HepG2 (cell line): Measurements from ENCODE around the gene GDPD4. TPM values are rescaled to one million over a fixed set of nuclear protein-coding genes. Genes with fewer than 3 reads are reported as not detected.

Experiments
- ATAC-seq: fragments of 200-7000 bp; cut with Tn5 transposase; 3 replicates; pipeline ENCODE4 v1.9.1; 2020; ENCODE audit warnings: mild to moderate bottlenecking, moderate library complexity
- BruUV-seq: library from RNA; stranded (reverse); fragments of 400-500 nt; replicated peaks from 2 replicates; lab custom pipeline; 2021; lab: Mats Ljungman, UMichigan
- CTCF ChIA-PET: fragments of 300-600 bp; formaldehyde crosslinking; extraction: SDS; loops from one replicate; lab custom pipeline; 2021; ENCODE audit warnings: low total read pairs, inconsistent platforms, low intra/inter-chr PET ratio; lab: Yijun Ruan, JAX
- POLR2A ChIA-PET: fragments of 350-600 bp; sonication (Branson Sonifier 250); formaldehyde crosslinking; loops from one replicate; lab custom pipeline; 2020; ENCODE audit warnings: antibody characterized with exemption, inconsistent platforms; lab: Yijun Ruan, JAX
- DNase-seq: peaks from one replicate; pipeline ENCODE4 v3.0.0-alpha.2; 2015; ENCODE audit warnings: low spot score
- FAIRE-seq: peaks from 3 replicates; lab custom pipeline; 2011; peaks lifted over from hg19 to GRCh38; lab: Jason Lieb, UNC
- H2AFZ ChIP-seq: one replicate; pipeline ENCODE4 v1.6.1; 2011; ENCODE audit warnings: low read length, inconsistent platforms
- H3K27ac ChIP-seq: fragments of 300-600 bp; 3 replicates; pipeline ENCODE4 v1.8.0; 2011; ENCODE audit warnings: mixed run types, mild to moderate bottlenecking, mixed read lengths, low read length, inconsistent platforms; ENCODE audit not compliant: insufficient read depth; ENCODE audit errors: extremely low read length
- H3K27me3 ChIP-seq, 2 experiments: fragments of 200-600 bp in 1 of 2; 2 replicates in 1 of 2; 3 replicates in 1 of 2; pipeline versions ENCODE4 v1.6.0 to v1.8.0; 2011; ENCODE audit warnings: low read length in 2 of 2, mild to moderate bottlenecking in 2 of 2, moderate library complexity in 2 of 2, inconsistent platforms in 1 of 2; ENCODE audit not compliant: insufficient read depth in 2 of 2, control insufficient read depth in 1 of 2
- H3K36me3 ChIP-seq, 2 experiments: fragments of 200-600 bp in 1 of 2; replicated peaks in 1 of 2; 2 replicates in 1 of 2; 3 replicates in 1 of 2; pipeline versions ENCODE4 v1.5.1 to v1.8.0; 2011; ENCODE audit warnings: low read length in 2 of 2, inconsistent platforms in 1 of 2; ENCODE audit not compliant: insufficient read depth in 2 of 2, control insufficient read depth in 1 of 2
- H3K4me1 ChIP-seq: 2 replicates; pipeline ENCODE4 v1.5.1; 2012; ENCODE audit warnings: low read length, inconsistent platforms; ENCODE audit not compliant: insufficient read depth
- H3K4me2 ChIP-seq: 2 replicates; pipeline ENCODE4 v1.6.0; 2011; ENCODE audit warnings: low read depth, low read length, inconsistent platforms
- H3K4me3 ChIP-seq, 3 experiments: fragments of 200-600 bp in 1 of 3; sonication (generic), shearing (Covaris generic) in 1 of 3; replicated peaks in 1 of 3; 2 replicates each; pipeline ENCODE4 v1.5.1; 2011 to 2016; ENCODE audit warnings: low read length in 3 of 3, inconsistent platforms in 2 of 3, low read depth in 2 of 3, mild to moderate bottlenecking in 2 of 3, control low read depth in 1 of 3, mixed read lengths in 1 of 3; ENCODE audit not compliant: insufficient read depth in 1 of 3
- H3K79me2 ChIP-seq: one replicate; pipeline ENCODE4 v1.6.1; 2011; ENCODE audit warnings: low read length, inconsistent platforms; ENCODE audit not compliant: insufficient read depth
- H3K9ac ChIP-seq: 2 replicates; pipeline ENCODE4 v1.6.0; 2011; ENCODE audit warnings: mild to moderate bottlenecking, low read depth, low read length, inconsistent platforms; ENCODE audit not compliant: insufficient read depth
- H3K9me3 ChIP-seq: 2 replicates; pipeline ENCODE4 v1.5.1; 2012; ENCODE audit warnings: mild to moderate bottlenecking, low read length
- H4K20me1 ChIP-seq: 2 replicates; pipeline ENCODE4 v1.6.0; 2011; ENCODE audit warnings: inconsistent platforms, mild to moderate bottlenecking, low read length, moderate library complexity; ENCODE audit not compliant: insufficient read depth
- HNRNPK ChIP-seq: fragments of 200-400 bp; formaldehyde crosslinking; IDR thresholded peaks from 2 replicates; pipeline ENCODE4 v1.6.1; 2018; ENCODE audit warnings: low read length, low read depth, moderate library complexity, mild to moderate bottlenecking; ENCODE audit not compliant: poor library complexity, severe bottlenecking
- KLF12 ChIP-seq: sonication (generic); formaldehyde crosslinking; IDR thresholded peaks from 2 replicates; pipeline ENCODE4 v1.4.0; 2020; ENCODE audit warnings: missing genetic modification reagents, borderline replicate concordance
- NFYB ChIP-seq: sonication (generic); formaldehyde crosslinking; IDR thresholded peaks from 2 replicates; pipeline ENCODE4 v1.4.0; 2020; ENCODE audit warnings: missing genetic modification reagents
- XRCC5 ChIP-seq: fragments of 200-400 bp; formaldehyde crosslinking; optimal IDR thresholded peaks from 2 replicates; pipeline ENCODE3; 2017; ENCODE audit warnings: mild to moderate bottlenecking, low read length
- ZFX ChIP-seq: sonication (generic); formaldehyde crosslinking; IDR thresholded peaks from 2 replicates; pipeline ENCODE4 v1.4.0; 2020; ENCODE audit warnings: mild to moderate bottlenecking, low read depth, missing genetic modification reagents, moderate library complexity
- ZNF329 ChIP-seq: sonication (generic); formaldehyde crosslinking; IDR thresholded peaks from 2 replicates; pipeline ENCODE4 v1.9.0; 2021; ENCODE audit warnings: low read depth, mild to moderate bottlenecking, missing genetic modification reagents
- ZNF34 ChIP-seq: sonication (generic); formaldehyde crosslinking; IDR thresholded peaks from 2 replicates; pipeline ENCODE4 v1.4.0; 2020; ENCODE audit warnings: mild to moderate bottlenecking, missing genetic modification reagents, borderline replicate concordance
- ZNF431 ChIP-seq: sonication (generic); formaldehyde crosslinking; IDR thresholded peaks from 2 replicates; pipeline ENCODE4 v1.9.0; 2022; ENCODE audit warnings: missing genetic modification reagents, low read depth, mild to moderate bottlenecking, borderline replicate concordance
- ZNF547 ChIP-seq: sonication (generic); formaldehyde crosslinking; IDR thresholded peaks from 2 replicates; pipeline ENCODE4 v1.5.1; 2020; ENCODE audit warnings: mild to moderate bottlenecking, missing genetic modification reagents
- ZNF773 ChIP-seq: sonication (generic); formaldehyde crosslinking; IDR thresholded peaks from 2 replicates; pipeline ENCODE4 v1.4.0; 2020; ENCODE audit warnings: missing genetic modification reagents, borderline replicate concordance
- WGBS: methylation state at CpG from one replicate; pipeline ENCODE4 v1.1.6; 2017; ENCODE audit warnings: low lambda C conversion rate; 5-methylcytosine and 5-hydroxymethylcytosine counted together
- in situ Hi-C: cut with HindIII; loops from 2 replicates; pipeline ENCODE4 v1.10.0; 2017; ENCODE audit warnings: low pct_unique_long_range_greater_than_20kb; ENCODE audit not compliant: extremely low pct_ligation_motif_present
- intact Hi-C: fragments of 100-400 bp; cut with micrococcal nuclease; formaldehyde crosslinking; loops from one replicate; pipeline ENCODE4 v1.10.0; 2022; ENCODE audit not compliant: unreplicated experiment
- polyA plus RNA-seq, 8 experiments: library from polyadenylated mRNA; depleted of rRNA in 3 of 8; stranded (reverse) in 7 of 8; unstranded in 1 of 8; fragments of >200 nt; fragmentation: Illumina TruSeq in 4 of 8; extraction: Trizol in 4 of 8; gene quantifications; 2 replicates each; pipeline versions ENCODE4 v1.2.1 to v1.2.3, GENCODE V29; 2011 to 2016; ENCODE audit warnings: low read depth in 4 of 8, missing spikeins in 1 of 8, mixed read lengths in 1 of 8; ENCODE audit not compliant: insufficient read depth in 1 of 8
- total RNA-seq, 5 experiments: library from RNA; depleted of rRNA; stranded (reverse); fragments of >200 nt; fragmentation: Illumina TruSeq; extraction: Trizol; gene quantifications; 2 replicates each; pipeline ENCODE4 v1.2.3, GENCODE V29; 2016; ENCODE audit warnings: low read depth in 1 of 5
- TF ChIP-seq, protein P1 (sequence below): sonication (generic); formaldehyde crosslinking; IDR thresholded peaks from 2 replicates; pipeline ENCODE4 v1.5.0; 2020; ENCODE audit warnings: missing genetic modification reagents
- TF ChIP-seq, protein P2 (sequence below): sonication (generic); formaldehyde crosslinking; IDR thresholded peaks from 2 replicates; pipeline ENCODE4 v1.4.0; 2020; ENCODE audit warnings: mild to moderate bottlenecking, low read depth, missing genetic modification reagents
- TF ChIP-seq, protein P3 (sequence below): sonication (generic); formaldehyde crosslinking; IDR thresholded peaks from 2 replicates; pipeline ENCODE4 v1.8.1; 2023; ENCODE audit warnings: mild to moderate bottlenecking, missing genetic modification reagents, borderline replicate concordance

Gene GDPD4
- total and polyA plus RNA-seq, 2 of the 13 experiments (the other 11 are each of a cell fraction or from before 2014, with no cell fraction given): not detected

GRCh38 chr11:77171254-77171653, 130.2 kb downstream of the GDPD4 start:
- FAIRE-seq (no peak), DNase-seq (no peak), ATAC-seq (no peak)
- no peaks in the 10 kb centered on the region for H3K79me2 ChIP-seq
- H4K20me1 ChIP-seq: no peaks in the 10 kb centered on the region
- H3K27ac ChIP-seq: no peak overlapping the region
- BruUV-seq: no TSS peak
- POLR2A ChIA-PET: interaction anchor here (1.0 to 1.3 kb wide), 2 partner anchors 27 to 34 kb away, joined by 3 read pairs; no protein-coding TSS in a partner anchor
- H3K27me3 ChIP-seq: no peaks in the 10 kb centered on the region
- in situ Hi-C loops (no loop called here), intact Hi-C loops (no loop called here)
- CTCF ChIA-PET: no interaction called here
- no peaks in the 10 kb centered on the region for H3K9me3 ChIP-seq
- TF ChIP-seq, protein P1, sequence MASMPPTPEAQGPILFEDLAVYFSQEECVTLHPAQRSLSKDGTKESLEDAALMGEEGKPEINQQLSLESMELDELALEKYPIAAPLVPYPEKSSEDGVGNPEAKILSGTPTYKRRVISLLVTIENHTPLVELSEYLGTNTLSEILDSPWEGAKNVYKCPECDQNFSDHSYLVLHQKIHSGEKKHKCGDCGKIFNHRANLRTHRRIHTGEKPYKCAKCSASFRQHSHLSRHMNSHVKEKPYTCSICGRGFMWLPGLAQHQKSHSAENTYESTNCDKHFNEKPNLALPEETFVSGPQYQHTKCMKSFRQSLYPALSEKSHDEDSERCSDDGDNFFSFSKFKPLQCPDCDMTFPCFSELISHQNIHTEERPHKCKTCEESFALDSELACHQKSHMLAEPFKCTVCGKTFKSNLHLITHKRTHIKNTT: no peak
- TF ChIP-seq ZNF547 (CRISPR knock-in tag): 0 out of 2 replicates have a peak, but pooled peaks have one; percentile 7
- H2AFZ ChIP-seq: no peak overlapping the region
- H3K4me2 ChIP-seq: no peak overlapping the region
- H3K4me3 ChIP-seq: no peak overlapping the region
- 90% methylated on average over 8 of the region's 8 CpGs for WGBS
- H3K36me3 ChIP-seq: no peaks in the 10 kb centered on the region
- peaks cover 43% of the 10 kb centered on the region for H3K4me1 ChIP-seq
- H3K9ac ChIP-seq: no peak overlapping the region

- ChIA-PET POLR2A (no interaction called here), CTCF (no interaction called here)
- Histone ChIP-seq H3K9me3 (no peaks in the 10 kb centered on the region), H3K79me2 (no peaks in the 10 kb centered on the region), H4K20me1 (no peaks in the 10 kb centered on the region), H3K9ac (no peak overlapping the region), H3K27ac (no peak overlapping the region), H2AFZ (no peak overlapping the region), H3K27me3 (no peaks in the 10 kb centered on the region), H3K4me1 (peaks cover 43% of the 10 kb centered on the region), H3K4me3 (no peak overlapping the region), H3K4me2 (no peak overlapping the region), H3K36me3 (no peaks in the 10 kb centered on the region)
- in situ Hi-C loops (no loop called here), intact Hi-C loops (no loop called here)
- ATAC-seq (no peak), DNase-seq (no peak), FAIRE-seq (no peak)
- WGBS: 95% methylated on average over 5 of the region's 5 CpGs
- BruUV-seq: no TSS peak
- TF ChIP-seq, protein P2, sequence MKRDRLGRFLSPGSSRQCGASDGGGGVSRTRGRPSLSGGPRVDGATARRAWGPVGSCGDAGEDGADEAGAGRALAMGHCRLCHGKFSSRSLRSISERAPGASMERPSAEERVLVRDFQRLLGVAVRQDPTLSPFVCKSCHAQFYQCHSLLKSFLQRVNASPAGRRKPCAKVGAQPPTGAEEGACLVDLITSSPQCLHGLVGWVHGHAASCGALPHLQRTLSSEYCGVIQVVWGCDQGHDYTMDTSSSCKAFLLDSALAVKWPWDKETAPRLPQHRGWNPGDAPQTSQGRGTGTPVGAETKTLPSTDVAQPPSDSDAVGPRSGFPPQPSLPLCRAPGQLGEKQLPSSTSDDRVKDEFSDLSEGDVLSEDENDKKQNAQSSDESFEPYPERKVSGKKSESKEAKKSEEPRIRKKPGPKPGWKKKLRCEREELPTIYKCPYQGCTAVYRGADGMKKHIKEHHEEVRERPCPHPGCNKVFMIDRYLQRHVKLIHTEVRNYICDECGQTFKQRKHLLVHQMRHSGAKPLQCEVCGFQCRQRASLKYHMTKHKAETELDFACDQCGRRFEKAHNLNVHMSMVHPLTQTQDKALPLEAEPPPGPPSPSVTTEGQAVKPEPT (CRISPR knock-in tag): no peak
- no peak for TF ChIP-seq XRCC5
- TF ChIP-seq ZNF431 (CRISPR knock-in tag): no peak
- TF ChIP-seq HNRNPK: no peak
- TF ChIP-seq, protein P3, sequence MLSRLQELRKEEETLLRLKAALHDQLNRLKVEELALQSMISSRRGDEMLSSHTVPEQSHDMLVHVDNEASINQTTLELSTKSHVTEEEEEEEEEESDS (CRISPR knock-in tag): no peak
- no peak for TF ChIP-seq KLF12 (CRISPR knock-in tag)
- no peak for TF ChIP-seq ZFX (CRISPR knock-in tag)
- no peak for TF ChIP-seq ZNF773
- TF ChIP-seq ZNF34 (CRISPR knock-in tag): no peak
- no peak for TF ChIP-seq NFYB (CRISPR knock-in tag)
- TF ChIP-seq ZNF329 (CRISPR knock-in tag): no peak
These were observed 131.4 kb downstream of the GDPD4 start for GRCh38 chr11:77170107-77170506.
